NCI-H524 (cell line): Measurements from ENCODE around the gene CARNS1.
A peak's percentile ranks its signal among the peaks of the same experiment; 100 is the strongest.

Experiments used
- DNase-seq, 2 experiments: peaks; one replicate each; lab custom pipeline; 2025; lab: John Stamatoyannopoulos, UW

The CARNS1 gene

GRCh38 chr11:67441098-67441563 is 25.7 kb downstream of the CARNS1 start:
- DNase-seq = peak in 1 of 2 experiments; percentile 54

DNA sequence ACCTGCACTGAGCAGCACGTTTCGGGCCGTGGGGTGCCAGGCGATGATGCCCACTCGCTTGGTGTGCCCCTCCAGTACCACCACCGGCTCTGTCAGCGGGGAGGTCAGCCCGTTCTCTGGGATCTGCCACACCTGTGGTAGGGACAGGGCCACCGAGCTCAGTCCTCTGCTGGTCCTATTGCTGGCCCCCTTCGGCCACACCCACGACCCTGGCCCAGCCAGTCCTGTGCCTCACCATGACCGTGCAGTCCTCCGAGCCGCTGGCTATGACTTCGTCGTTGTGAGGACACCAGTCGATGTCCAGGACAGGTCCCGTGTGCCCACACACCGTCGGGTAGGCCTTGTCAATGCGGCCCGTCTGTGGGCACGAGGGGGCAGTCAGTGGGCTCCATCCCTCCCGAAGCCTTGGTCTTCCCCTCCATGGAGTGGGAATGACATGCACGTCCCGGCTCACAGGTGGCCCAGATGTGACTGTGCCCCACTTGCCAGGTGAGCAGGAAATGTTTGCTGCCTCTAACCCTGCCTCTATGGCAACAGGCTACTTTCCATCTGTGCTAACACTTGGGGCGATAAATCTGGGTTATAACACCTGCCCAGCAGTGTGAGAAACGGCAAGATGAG is 26.4 kb downstream of the CARNS1 start:
- DNase-seq = no peak

- DNase-seq = no peak
These were observed 27.3 kb downstream of the CARNS1 start for GRCh38 chr11:67442504-67443404.

GRCh38 chr11:67445515-67445914 is 30.0 kb downstream of the CARNS1 start:
- DNase-seq = no peak

- no peak for DNase-seq
These were observed 32.7 kb downstream of the CARNS1 start for GRCh38 chr11:67448220-67448609.

DNA sequence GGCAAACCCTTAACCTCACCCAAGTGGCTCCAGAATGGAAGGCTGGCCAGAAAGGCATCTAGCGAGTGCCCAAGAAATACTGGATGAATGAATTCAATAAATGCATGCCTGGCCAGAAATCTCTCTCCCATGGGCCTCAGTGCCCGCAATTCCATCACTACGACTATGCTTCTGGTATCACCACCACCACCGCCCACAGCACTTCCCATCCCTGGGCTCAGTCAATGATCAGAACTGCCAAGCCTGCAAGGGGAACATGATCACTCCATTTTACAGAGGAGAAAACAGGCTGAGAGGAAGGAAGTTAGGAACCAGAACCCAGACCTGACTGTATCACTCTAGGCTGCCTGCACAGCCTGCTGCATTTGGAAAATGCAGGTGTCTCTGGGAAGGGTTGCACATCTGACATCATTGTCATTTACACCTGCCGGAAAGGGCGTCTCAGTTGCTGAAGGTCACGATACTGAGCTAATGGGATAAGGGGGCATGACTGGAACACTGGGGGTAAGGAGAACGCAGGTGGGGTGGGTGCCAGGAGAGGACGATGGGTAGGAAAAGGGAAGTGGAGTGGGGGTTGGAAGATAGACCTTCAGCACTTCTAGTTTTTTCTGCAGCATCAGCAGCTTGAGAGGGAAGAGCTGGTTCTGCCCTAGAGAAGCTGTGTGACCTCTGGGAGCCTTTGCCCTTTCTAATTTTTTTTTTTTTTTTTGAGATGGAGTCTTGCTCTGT is 33.8 kb downstream of the CARNS1 start:
- no peak for DNase-seq

DNA sequence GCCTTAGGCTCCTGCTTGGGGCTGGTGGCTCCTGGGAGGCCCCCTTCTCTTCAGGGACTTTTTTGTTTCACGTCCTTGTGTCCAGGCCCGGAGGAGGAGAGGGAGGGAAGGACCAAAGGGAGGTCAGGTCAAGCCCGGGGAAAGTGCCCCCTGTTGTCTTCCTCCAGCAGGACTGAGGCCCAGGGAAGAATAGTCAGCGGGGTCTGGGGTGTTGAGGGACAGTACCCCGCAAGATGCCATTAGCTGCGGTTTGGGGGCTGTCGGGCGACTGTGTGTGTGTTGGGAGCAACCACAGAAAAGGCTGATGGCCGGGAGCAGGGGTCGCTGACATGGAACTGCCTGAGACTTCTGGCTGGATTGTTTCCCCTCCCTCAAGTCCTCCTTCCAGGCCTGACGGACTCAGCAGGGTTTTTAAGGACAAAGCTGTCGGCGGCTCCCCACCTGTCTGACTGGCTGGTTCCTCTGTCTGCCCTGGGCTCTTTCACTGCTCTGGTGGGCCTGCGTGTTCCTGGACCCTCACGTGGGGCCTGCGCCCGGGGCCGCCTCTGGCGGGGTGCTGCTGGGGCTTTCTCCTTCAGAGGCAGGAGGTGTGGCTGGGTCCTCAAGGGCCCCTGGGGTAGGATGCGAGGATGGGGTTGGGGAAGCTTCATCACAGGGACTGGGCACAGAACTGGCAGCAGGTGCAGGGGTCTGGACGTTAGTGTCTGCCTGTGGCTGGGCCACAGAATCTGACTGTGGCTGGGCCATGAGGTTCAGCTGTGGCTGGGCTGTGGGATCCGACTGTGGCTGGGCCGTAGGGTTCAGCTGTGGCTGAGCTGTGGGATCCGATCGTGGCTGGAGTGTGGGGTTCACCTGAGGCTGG is 35.5 kb downstream of the CARNS1 start:
- no peak for DNase-seq

DNA sequence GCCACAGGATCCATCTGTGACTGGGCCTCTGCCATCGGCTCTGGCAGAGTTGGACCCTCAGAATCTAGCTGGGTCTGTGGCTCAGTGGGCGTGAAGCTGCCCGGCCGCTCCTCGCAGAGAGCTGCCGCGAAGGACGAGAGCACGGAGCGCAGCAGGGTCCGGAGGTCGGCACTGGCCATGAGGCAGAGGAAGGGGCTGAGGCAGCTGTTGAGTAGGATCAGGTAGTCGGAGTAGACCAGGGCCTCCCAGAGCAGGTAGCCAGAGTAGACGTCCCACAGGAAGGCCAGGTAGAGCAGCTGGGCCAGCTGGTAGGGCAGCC is 36.1 kb downstream of the CARNS1 start:
- DNase-seq = no peak

- no peak for DNase-seq
These were observed 36.9 kb downstream of the CARNS1 start, which contains the start of gene GPR152 for GRCh38 chr11:67452141-67452952. Gene GPR152, minus strand, starts transcription at chr11:67452729. Its CDS starts 5 bp downstream, at chr11:67452724.

GRCh38 chr11:67453816-67454732 is 38.6 kb downstream of the CARNS1 start:
- no peak for DNase-seq

DNA sequence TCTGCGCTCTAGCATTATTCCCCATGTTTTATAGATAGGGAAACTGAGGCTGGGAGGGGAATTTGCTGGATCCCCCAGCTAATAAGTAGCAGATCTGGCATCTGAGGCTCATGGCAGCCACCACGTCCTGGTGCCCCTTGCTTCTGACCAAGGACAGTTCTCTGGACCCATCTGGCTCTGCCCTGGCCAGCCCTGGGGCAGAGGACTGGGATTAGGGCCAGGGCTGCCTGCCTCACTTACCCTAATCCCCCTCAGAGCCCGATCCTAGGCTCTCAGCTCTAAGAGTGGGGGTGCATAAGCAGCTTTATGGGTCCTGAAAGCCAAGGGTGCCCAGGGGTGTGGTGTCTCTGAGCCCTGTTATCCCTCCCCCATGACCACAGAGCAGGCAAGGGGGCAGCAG is 39.6 kb downstream of the CARNS1 start, which contains the start of gene CABP4:
TSS of gene CABP4 (plus strand) at position 301 of the 400 bp plus-strand sequence. CDS start at position 371, 70 bp downstream.
- no peak for DNase-seq

- DNase-seq = no peak
These were observed 40.7 kb downstream of the CARNS1 start for GRCh38 chr11:67456068-67456705.

GRCh38 chr11:67457453-67457852 is 42.0 kb downstream of the CARNS1 start:
- DNase-seq = no peak

DNA sequence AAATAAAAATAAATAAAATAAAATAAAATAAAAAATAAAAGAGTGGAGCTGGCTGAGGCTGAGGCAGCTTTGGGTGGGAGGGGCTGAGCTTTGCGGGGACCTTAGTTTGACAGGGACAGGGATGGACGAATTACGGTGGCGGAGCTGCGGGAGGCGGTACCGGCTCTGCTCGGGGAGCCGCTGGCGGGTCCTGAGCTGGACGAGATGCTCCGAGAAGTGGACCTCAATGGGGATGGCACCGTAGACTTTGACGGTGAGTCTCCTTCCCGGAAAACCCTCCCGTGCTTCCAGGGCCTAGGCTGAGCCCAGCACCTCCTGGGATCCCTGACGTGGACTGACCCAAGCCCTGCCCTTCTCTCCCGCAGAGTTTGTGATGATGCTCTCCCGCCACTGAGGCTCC is 42.8 kb downstream of the CARNS1 start:
- no peak for DNase-seq

GRCh38 chr11:67463186-67463585 is 47.7 kb downstream of the CARNS1 start:
- no peak for DNase-seq

- DNase-seq = no peak
These were observed 48.4 kb downstream of the CARNS1 start for GRCh38 chr11:67463680-67464410.

DNA sequence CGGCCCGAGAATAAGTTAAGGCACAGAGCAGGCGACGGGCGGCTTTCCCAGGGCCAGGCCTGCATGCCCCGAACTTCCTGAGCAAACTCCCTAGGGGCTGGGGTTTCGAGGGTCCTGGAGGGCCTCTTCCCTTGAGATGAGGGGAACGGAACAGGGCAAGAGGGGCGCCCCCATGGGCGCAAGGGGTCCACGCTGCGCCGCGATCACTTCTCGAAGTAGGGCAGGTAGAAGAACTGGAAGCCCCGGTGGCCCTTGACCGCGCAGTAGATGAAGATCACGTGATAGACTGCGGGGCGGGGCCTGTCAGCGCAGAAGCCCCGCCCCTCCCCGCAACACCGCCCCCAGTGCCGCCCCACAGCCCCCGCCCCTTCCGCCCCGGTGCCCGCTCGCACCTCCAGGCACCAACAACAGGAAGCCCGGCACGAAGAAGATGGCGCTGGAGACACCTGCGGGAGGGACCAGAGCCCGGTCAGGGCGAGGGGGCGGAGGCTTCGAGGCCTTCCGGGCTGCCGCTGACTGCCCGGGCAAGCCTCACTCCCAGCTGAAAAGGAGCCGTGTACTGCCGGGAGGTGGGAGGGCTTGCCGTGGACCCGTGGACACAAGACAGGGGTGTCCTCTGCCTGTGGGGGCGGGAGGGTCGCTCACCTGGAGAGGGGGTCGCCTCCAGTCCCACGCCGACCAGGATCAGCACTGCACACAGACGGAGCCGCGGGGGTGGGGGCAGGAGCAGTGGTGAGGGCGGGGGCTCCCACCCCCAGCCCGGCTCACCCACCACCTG is 49.1 kb downstream of the CARNS1 start:
- peak; percentile 49 to 69 for DNase-seq

DNA sequence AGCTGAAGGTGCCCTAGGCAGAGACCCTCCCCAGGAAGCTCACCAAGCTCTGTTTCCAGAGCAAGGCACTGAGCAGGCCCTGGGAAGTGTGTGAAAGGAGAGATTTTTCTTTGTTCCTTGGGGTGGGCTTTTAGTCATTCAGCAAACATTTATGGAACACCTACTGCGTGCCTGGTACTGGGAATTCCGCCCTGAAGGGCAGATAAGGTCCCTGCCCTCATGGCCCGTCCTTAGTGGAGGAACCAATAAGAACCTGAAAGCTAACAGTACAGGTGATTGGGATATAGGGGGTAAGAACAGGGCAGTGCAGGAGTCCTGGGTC is 49.7 kb downstream of the CARNS1 start:
- DNase-seq = no peak
